BLaER1 (cell line): ENCODE results near the gene PLIN4.

Experiments used
- H3K27ac ChIP-seq: shearing (Covaris generic); formaldehyde crosslinking; 2 replicates; pipeline ENCODE4 v1.8.1; 2022
- H3K27me3 ChIP-seq: shearing (Covaris generic); formaldehyde crosslinking; 2 replicates; pipeline ENCODE4 v1.8.1; 2022
- H3K36me3 ChIP-seq: shearing (Covaris generic); formaldehyde crosslinking; 2 replicates; pipeline ENCODE4 v1.8.1; 2022
- H3K4me1 ChIP-seq: shearing (Covaris generic); formaldehyde crosslinking; 2 replicates; pipeline ENCODE4 v1.8.1; 2022
- H3K4me2 ChIP-seq: shearing (Covaris generic); formaldehyde crosslinking; 2 replicates; pipeline ENCODE4 v1.8.1; 2022
- H3K4me3 ChIP-seq: shearing (Covaris generic); formaldehyde crosslinking; 2 replicates; pipeline ENCODE4 v1.8.1; 2022
- H3K9ac ChIP-seq: shearing (Covaris generic); formaldehyde crosslinking; 2 replicates; pipeline ENCODE4 v1.8.1; 2022
- H3K9me3 ChIP-seq: shearing (Covaris generic); formaldehyde crosslinking; 2 replicates; pipeline ENCODE4 v1.8.1; 2022
- H4K20me1 ChIP-seq: shearing (Covaris generic); formaldehyde crosslinking; 2 replicates; pipeline ENCODE4 v1.8.1; 2022
- Cebpa-rat ChIP-seq: shearing (Covaris generic); IDR thresholded peaks from 2 replicates; pipeline ENCODE4 v1.8.1; 2022

PLIN4 gene

DNA sequence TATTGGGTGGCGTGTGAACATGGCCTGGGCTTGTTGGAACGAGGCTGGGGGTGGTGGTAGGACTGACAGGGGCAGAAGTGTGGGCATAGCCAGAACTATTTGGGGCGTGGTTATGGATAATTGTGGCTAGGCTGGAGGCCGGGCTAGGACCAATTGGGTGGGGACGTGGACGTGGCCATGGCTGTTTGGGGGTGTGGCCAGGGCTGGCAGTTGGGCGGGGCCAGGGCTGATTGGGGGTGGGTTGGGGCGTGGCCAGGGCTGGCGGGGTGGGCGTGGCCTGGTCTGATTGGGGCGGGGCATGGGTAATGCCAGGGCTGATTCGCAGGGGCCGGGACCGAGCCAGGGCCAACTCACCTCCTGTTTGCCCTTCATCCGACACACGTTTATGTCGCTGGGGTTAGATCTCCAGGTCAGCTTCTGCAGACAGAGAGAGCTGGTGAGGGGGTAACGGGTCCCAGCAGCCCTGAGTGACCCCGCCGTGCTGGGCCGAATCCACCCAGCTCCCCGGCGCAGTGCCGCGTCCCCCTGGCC is 38.4 kb upstream of the PLIN4 start:
- peaks cover 8% of the 10 kb centered on the region; the same call in 1 of the 2 replicates for H3K4me1 ChIP-seq
- H3K4me2 ChIP-seq = no peak overlapping the region
- no peak overlapping the region for H3K4me3 ChIP-seq

GRCh38 chr19:4555657-4556561 is 37.6 kb upstream of the PLIN4 start:
- Histone ChIP-seq H3K9me3 (no peaks in the 10 kb centered on the region), H3K4me2 (no peak overlapping the region), H3K36me3 (peaks cover 18% of the 10 kb centered on the region; the same call in 1 of the 2 replicates), H3K4me3 (no peak overlapping the region), H3K27ac (no peak overlapping the region), H4K20me1 (no peaks in the 10 kb centered on the region), H3K4me1 (peaks cover 8% of the 10 kb centered on the region; the same call in 1 of the 2 replicates), H3K27me3 (no peaks in the 10 kb centered on the region), H3K9ac (no peak overlapping the region)
- no peak for TF ChIP-seq Cebpa-rat

More for the DNA sequence above, 38.4 kb upstream of the PLIN4 start:
- H3K9ac ChIP-seq = no peak overlapping the region
- no peak overlapping the region for H3K27ac ChIP-seq
- H4K20me1 ChIP-seq = no peaks in the 10 kb centered on the region
- no peaks in the 10 kb centered on the region for H3K27me3 ChIP-seq
- H3K36me3 ChIP-seq = peaks cover 17% of the 10 kb centered on the region; the same call in 1 of the 2 replicates
- no peaks in the 10 kb centered on the region for H3K9me3 ChIP-seq
- TF ChIP-seq Cebpa-rat = no peak

DNA sequence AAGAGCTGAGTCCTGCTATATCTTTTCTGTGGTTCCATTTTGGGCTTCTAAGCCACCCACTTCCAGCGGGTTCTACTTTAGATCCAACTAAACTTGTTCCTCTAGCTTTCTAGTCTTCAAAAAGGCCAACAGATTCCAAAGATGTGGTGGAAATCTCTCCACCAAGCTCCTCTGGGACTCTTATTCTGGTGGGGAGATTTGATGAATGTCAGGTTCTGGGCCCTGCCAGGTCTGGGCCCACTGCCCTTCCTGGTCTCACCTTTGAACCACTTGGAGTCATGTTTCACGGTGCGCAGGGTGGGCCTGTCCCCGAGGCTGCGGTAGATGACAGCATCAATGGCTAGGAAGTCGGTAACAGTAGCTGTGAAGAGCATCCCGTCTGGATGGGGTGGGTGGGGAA is 36.4 kb upstream of the PLIN4 start:
- peaks cover 5% of the 10 kb centered on the region; the same call in 1 of the 2 replicates for H3K4me1 ChIP-seq
- TF ChIP-seq Cebpa-rat = no peak
- H3K36me3 ChIP-seq = peaks cover 30% of the 10 kb centered on the region; the same call in 1 of the 2 replicates
- no peak overlapping the region for H3K4me3 ChIP-seq
- H3K27me3 ChIP-seq = no peaks in the 10 kb centered on the region
- no peaks in the 10 kb centered on the region for H3K9me3 ChIP-seq
- no peaks in the 10 kb centered on the region for H4K20me1 ChIP-seq
- H3K4me2 ChIP-seq = no peak overlapping the region
- no peak overlapping the region for H3K27ac ChIP-seq
- H3K9ac ChIP-seq = no peak overlapping the region

DNA sequence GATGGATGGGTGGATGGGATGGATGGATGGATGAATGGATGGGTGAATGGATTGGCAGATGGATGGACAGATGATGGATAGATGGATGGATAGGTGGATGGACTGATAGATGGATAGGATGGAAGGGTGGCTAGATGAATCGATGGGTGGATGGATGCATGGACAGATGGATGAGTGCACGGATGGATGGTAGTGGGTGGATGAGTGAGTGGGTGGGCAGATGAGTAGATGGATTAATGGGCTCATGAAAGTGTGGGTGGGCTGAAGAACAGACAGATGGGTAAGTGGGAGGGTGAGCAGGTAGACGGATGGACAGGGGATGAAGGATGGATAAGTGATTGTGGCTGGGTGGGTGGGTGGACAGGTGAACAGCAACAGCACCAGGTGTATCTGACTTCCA is 35.5 kb upstream of the PLIN4 start:
- no peaks in the 10 kb centered on the region for H3K27me3 ChIP-seq
- no peaks in the 10 kb centered on the region for H4K20me1 ChIP-seq
- no peaks in the 10 kb centered on the region for H3K4me1 ChIP-seq
- H3K9ac ChIP-seq = no peak overlapping the region
- TF ChIP-seq Cebpa-rat = no peak
- H3K4me3 ChIP-seq = no peak overlapping the region
- H3K4me2 ChIP-seq = no peak overlapping the region
- H3K27ac ChIP-seq = no peak overlapping the region
- no peaks in the 10 kb centered on the region for H3K9me3 ChIP-seq
- H3K36me3 ChIP-seq = peaks cover 31% of the 10 kb centered on the region; the same call in 1 of the 2 replicates

DNA sequence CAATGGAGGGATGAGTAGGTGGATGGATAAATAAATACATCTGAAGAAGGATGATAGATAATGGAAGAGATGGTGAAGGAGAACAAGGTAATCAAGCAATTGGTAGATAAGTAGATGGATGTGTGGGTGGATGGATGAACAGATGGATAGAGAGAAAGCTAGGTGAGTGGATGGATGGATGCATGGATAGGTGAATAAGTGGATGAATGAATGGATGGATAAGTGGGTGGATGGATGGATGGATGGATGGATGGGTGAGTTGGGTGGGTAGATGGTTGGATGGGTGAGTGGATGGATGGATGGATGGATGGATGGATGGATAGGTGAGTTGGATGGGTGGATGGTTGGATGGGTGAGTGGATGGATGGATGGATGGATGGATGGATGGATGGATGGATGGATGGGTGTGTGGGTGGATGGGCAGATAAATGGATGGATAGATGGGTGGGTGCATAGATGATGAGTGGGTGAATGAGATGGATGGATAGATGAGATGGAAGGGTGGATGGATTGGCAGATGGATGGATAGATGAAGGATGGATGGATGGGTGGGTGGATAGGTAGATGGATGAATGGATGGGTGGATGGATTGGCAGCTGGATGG is 34.9 kb upstream of the PLIN4 start:
- H3K9me3 ChIP-seq = no peaks in the 10 kb centered on the region
- H3K27ac ChIP-seq = no peak overlapping the region
- TF ChIP-seq Cebpa-rat = no peak
- H3K4me3 ChIP-seq = no peak overlapping the region
- H3K36me3 ChIP-seq = peaks cover 31% of the 10 kb centered on the region; the same call in 1 of the 2 replicates
- H3K4me2 ChIP-seq = no peak overlapping the region
- no peaks in the 10 kb centered on the region for H4K20me1 ChIP-seq
- H3K27me3 ChIP-seq = no peaks in the 10 kb centered on the region
- no peak overlapping the region for H3K9ac ChIP-seq
- H3K4me1 ChIP-seq = no peaks in the 10 kb centered on the region

DNA sequence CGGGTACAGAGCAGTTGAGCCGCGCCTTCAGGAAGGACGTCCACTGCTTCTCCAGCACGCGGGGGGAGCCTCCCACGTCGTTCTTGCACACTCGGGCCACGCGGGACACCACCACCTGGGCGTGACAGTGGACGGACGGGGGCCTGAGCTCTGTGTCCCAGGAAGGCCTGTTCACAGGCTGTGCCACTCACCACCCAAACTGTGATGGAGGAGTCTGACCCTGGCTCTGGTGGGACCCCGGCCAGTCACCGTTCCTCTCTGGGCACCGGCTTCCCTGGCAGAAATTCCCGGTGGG is 34.2 kb upstream of the PLIN4 start:
- Histone ChIP-seq H3K4me1 (no peaks in the 10 kb centered on the region), H4K20me1 (no peaks in the 10 kb centered on the region), H3K27me3 (no peaks in the 10 kb centered on the region), H3K4me3 (no peak overlapping the region), H3K27ac (no peak overlapping the region), H3K9me3 (no peaks in the 10 kb centered on the region), H3K9ac (no peak overlapping the region), H3K4me2 (no peak overlapping the region), H3K36me3 (peaks cover 31% of the 10 kb centered on the region; the same call in 1 of the 2 replicates)
- no peak for TF ChIP-seq Cebpa-rat

GRCh38 chr19:4550479-4551050 is 32.3 kb upstream of the PLIN4 start:
- H3K9ac ChIP-seq = no peak overlapping the region
- no peak overlapping the region for H3K27ac ChIP-seq
- H3K4me3 ChIP-seq = no peak overlapping the region
- no peaks in the 10 kb centered on the region for H3K27me3 ChIP-seq
- no peak for TF ChIP-seq Cebpa-rat
- no peaks in the 10 kb centered on the region for H3K9me3 ChIP-seq
- no peaks in the 10 kb centered on the region for H4K20me1 ChIP-seq
- no peaks in the 10 kb centered on the region for H3K4me1 ChIP-seq
- H3K4me2 ChIP-seq = no peak overlapping the region
- peaks cover 31% of the 10 kb centered on the region; the same call in 1 of the 2 replicates for H3K36me3 ChIP-seq

DNA sequence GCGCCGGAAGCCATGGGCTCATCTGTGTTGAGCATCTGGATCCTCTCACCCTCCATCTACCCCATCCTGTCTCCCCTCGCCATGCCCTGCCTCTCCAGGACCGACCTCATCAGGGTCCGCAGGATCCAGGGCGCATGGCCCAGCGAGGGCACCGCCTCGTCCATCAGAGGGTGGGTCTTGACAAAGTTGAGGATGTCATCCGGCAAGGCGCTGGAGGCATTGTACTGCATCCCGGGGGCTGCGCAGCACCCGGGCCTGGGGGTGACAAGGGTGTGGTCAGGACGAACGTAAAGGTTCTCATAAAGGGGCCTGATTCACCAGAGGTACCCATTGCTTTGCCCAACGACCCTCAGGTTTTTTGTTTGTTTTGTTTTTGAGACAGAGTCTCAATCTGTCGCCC is 31.7 kb upstream of the PLIN4 start:
- no peak for TF ChIP-seq Cebpa-rat
- H3K9ac ChIP-seq = no peak overlapping the region
- H3K36me3 ChIP-seq = peaks cover 30% of the 10 kb centered on the region; the same call in 1 of the 2 replicates
- no peaks in the 10 kb centered on the region for H3K9me3 ChIP-seq
- no peak overlapping the region for H3K4me2 ChIP-seq
- no peaks in the 10 kb centered on the region for H4K20me1 ChIP-seq
- H3K27me3 ChIP-seq = no peaks in the 10 kb centered on the region
- no peak overlapping the region for H3K27ac ChIP-seq
- H3K4me1 ChIP-seq = no peaks in the 10 kb centered on the region
- H3K4me3 ChIP-seq = no peak overlapping the region

GRCh38 chr19:4548238-4548584 is 29.9 kb upstream of the PLIN4 start:
- Histone ChIP-seq H3K9ac (no peak overlapping the region), H3K27me3 (no peaks in the 10 kb centered on the region), H3K36me3 (peaks cover 18% of the 10 kb centered on the region; the same call in 1 of the 2 replicates), H3K9me3 (no peaks in the 10 kb centered on the region), H3K4me2 (no peak overlapping the region), H3K27ac (no peak overlapping the region), H4K20me1 (no peaks in the 10 kb centered on the region), H3K4me1 (no peaks in the 10 kb centered on the region), H3K4me3 (no peak overlapping the region)
- no peak for TF ChIP-seq Cebpa-rat
